Activated T-helper 1 cell treated with Interleukin-2 at 50 U/mL for 16 hours (primary cell): ENCODE measurements around the gene GOLGA8B.
"Not testable (repeated sequence)": the region's sequence is repeated elsewhere in the genome, so short reads cannot be mapped to it uniquely, and the experiment has no call there.

Experiments used
- DNase-seq: peaks from one replicate; pipeline ENCODE4 v3.0.0-alpha.2; 2020; ENCODE audit warnings: low read depth

Gene GOLGA8B

GRCh38 chr15:34598799-34599585 lies 15.5 kb upstream of the GOLGA8B start:
- no peak for DNase-seq

GRCh38 chr15:34597316-34597715 lies 13.9 kb upstream of the GOLGA8B start:
- DNase-seq, result no peak

GRCh38 chr15:34594361-34594760 lies 10.9 kb upstream of the GOLGA8B start:
- no peak for DNase-seq

GRCh38 chr15:34591306-34591705 lies 7.9 kb upstream of the GOLGA8B start:
- DNase-seq, result no peak

- DNase-seq, result peak; percentile 22
Measured at GRCh38 chr15:34588046-34588674, 4.7 kb upstream of the GOLGA8B start.

- DNase-seq, result not testable (repeated sequence)
Measured at GRCh38 chr15:34585966-34586365, 2.5 kb upstream of the GOLGA8B start.

- DNase-seq, result no peak
Measured at GRCh38 chr15:34584996-34585395, 1.5 kb upstream of the GOLGA8B start.

GRCh38 chr15:34584330-34584668 lies 848 bp upstream of the GOLGA8B start:
- DNase-seq, result no peak

GRCh38 chr15:34582461-34583371 lies 735 bp downstream of the GOLGA8B start:
- no peak for DNase-seq

GRCh38 chr15:34581687-34582460 lies 1.6 kb downstream of the GOLGA8B start:
- DNase-seq, result not testable (repeated sequence)

- DNase-seq, result no peak
Measured at GRCh38 chr15:34581043-34581365, 2.4 kb downstream of the GOLGA8B start.

GRCh38 chr15:34580251-34581042 lies 3.0 kb downstream of the GOLGA8B start:
- not testable (repeated sequence) for DNase-seq

GRCh38 chr15:34578283-34578674 lies 5.2 kb downstream of the GOLGA8B start:
- no peak for DNase-seq

- DNase-seq, result not testable (repeated sequence)
Measured at GRCh38 chr15:34577658-34578282, 5.7 kb downstream of the GOLGA8B start.

- not testable (repeated sequence) for DNase-seq
Measured at GRCh38 chr15:34575035-34575434, 8.4 kb downstream of the GOLGA8B start.

GRCh38 chr15:34572921-34573320 lies 10.5 kb downstream of the GOLGA8B start:
- not testable (repeated sequence) for DNase-seq

- not testable (repeated sequence) for DNase-seq
Measured at GRCh38 chr15:34572019-34572641, 11.3 kb downstream of the GOLGA8B start.

GRCh38 chr15:34569670-34570396 lies 13.6 kb downstream of the GOLGA8B start:
- not testable (repeated sequence) for DNase-seq

GRCh38 chr15:34567174-34567573 lies 16.3 kb downstream of the GOLGA8B start:
- DNase-seq, result not testable (repeated sequence)
